Psoas muscle (tissue), 8 donors: ENCODE measurements around the gene SP3. TPM values are rescaled to one million over a fixed set of nuclear protein-coding genes. Genes with fewer than 3 reads are reported as not detected.

Experiments used
- ATAC-seq, 4 donors: fragments of 200-7000 bp; cut with Tn5 transposase; one replicate each; pipeline ENCODE4 v1.9.1; 2020; ENCODE audit warnings: moderate library complexity in 3 of 4, mild to moderate bottlenecking in 2 of 4
- DNase-seq, 2 donors: peaks; one replicate each; pipeline ENCODE4 v3.0.0-alpha.2; 2020
- H3K27ac ChIP-seq: fragments of 200-600 bp; one replicate; pipeline ENCODE4 v1.8.0; 2022
- H3K27me3 ChIP-seq, 3 donors: fragments of 200-600 bp in 1 of 3; one replicate each; pipeline versions ENCODE4 v1.6.1 to v1.8.0; 2013 to 2022; ENCODE audit warnings: low read length in 2 of 3, mild to moderate bottlenecking in 2 of 3, moderate library complexity in 1 of 3; ENCODE audit not compliant: insufficient read depth in 3 of 3
- H3K36me3 ChIP-seq, 2 donors: fragments of 200-600 bp in 1 of 2; one replicate each; pipeline versions ENCODE4 v1.6.1 to v1.8.0; 2013 to 2022; ENCODE audit warnings: low read depth in 1 of 2, mild to moderate bottlenecking in 1 of 2, moderate library complexity in 1 of 2; ENCODE audit not compliant: insufficient read depth in 1 of 2
- H3K4me1 ChIP-seq: fragments of 200-600 bp; one replicate; pipeline ENCODE4 v1.8.0; 2022
- H3K4me3 ChIP-seq: fragments of 200-600 bp; one replicate; pipeline ENCODE4 v1.8.0; 2022; ENCODE audit warnings: mild to moderate bottlenecking
- H3K9me3 ChIP-seq: fragments of 200-600 bp; one replicate; pipeline ENCODE4 v1.8.0; 2022
- WGBS, 3 donors: extraction: QIAGEN DNeasy Blood & Tissue Kit; methylation state at CpG; one replicate each; pipeline versions ENCODE4 v1.1.6 to v1.1.7; 2013; 5-methylcytosine and 5-hydroxymethylcytosine counted together
- intact Hi-C, 2 donors: fragments of 100-400 bp; cut with DNase I; formaldehyde crosslinking; loops; one replicate each; pipeline versions ENCODE4 v1.11.0 to v1.14.2; 2022
- polyA plus RNA-seq, 3 donors: library from polyadenylated mRNA; stranded (reverse); fragments of 200-250 nt; gene quantifications; one replicate each; pipeline ENCODE4 v1.2.3, GENCODE V29; 2013
- total RNA-seq, 4 donors: library from RNA; stranded (reverse); fragmentation: NEBNext Ultra II Directional in 2 of 4; extraction: Animal tissue kit (Norgen Biotek cat#: 25700) in 2 of 4; gene quantifications; one replicate each; pipeline versions ENCODE4 v1.2.1 to v1.2.4, GENCODE V29; 2021 to 2023
- TF ChIP-seq, protein P1 (sequence below): fragments of 200-600 bp; IDR thresholded peaks from one replicate; pipeline ENCODE4 v1.8.0; 2022; ENCODE audit warnings: antibody characterized with exemption
- donor health status: healthy with polysubstance abuse.
- donor health status: DM: no; HTN: no; CAD: no; lungs with moderate emphysema.
- donor health status: Bipolar disorder and iron deficiency.
- donor health status: healthy.
- donor health status: DM: yes; HTN: yes; CAD: no.
- donor health status: DM: no; HTN: no; CAD: no.
- donor health status: DM: no; HTN: no; CAD: no.
- donor health status: DM: yes; HTN: yes; CAD: no.

The SP3 gene
- total and polyA plus RNA-seq, 7 donors, result 13.9 to 52.0 (median 38.2) TPM

DNA sequence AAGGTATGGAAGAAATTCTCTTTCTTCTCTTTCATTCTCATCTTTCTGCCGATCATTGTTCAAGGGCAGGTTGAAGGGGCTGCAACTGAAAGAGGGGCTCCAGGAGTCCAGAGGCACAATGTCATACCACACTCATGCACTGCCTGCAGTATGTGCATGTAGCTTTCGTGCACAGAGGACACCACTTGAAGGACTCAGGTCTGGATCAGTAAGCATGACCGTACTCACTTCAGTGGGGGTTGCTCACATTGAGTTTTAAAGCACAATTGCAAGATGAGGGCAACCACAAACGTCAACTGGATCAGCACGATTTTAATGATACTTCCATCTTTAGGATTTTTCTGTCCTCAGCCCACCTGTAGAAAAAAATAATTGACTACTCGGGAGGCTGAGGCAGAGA lies 84.6 kb downstream of the SP3 start:
- DNase-seq (no peak), ATAC-seq (no peak)
- no peaks in the 10 kb centered on the region for H3K36me3 ChIP-seq
- no peaks in the 10 kb centered on the region for H3K9me3 ChIP-seq
- no peaks in the 10 kb centered on the region for H3K27me3 ChIP-seq
- TF ChIP-seq, protein P1, sequence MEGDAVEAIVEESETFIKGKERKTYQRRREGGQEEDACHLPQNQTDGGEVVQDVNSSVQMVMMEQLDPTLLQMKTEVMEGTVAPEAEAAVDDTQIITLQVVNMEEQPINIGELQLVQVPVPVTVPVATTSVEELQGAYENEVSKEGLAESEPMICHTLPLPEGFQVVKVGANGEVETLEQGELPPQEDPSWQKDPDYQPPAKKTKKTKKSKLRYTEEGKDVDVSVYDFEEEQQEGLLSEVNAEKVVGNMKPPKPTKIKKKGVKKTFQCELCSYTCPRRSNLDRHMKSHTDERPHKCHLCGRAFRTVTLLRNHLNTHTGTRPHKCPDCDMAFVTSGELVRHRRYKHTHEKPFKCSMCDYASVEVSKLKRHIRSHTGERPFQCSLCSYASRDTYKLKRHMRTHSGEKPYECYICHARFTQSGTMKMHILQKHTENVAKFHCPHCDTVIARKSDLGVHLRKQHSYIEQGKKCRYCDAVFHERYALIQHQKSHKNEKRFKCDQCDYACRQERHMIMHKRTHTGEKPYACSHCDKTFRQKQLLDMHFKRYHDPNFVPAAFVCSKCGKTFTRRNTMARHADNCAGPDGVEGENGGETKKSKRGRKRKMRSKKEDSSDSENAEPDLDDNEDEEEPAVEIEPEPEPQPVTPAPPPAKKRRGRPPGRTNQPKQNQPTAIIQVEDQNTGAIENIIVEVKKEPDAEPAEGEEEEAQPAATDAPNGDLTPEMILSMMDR, result no peak
- H3K27ac ChIP-seq, result no peak overlapping the region
- no peak overlapping the region for H3K4me3 ChIP-seq
- intact Hi-C loops, result loop anchor here in 1 of 2 donors (10.0 kb wide), 3 partner anchors 164 to 464 kb away; no protein-coding TSS in a partner anchor
- peaks cover 6% of the 10 kb centered on the region for H3K4me1 ChIP-seq
- WGBS, 3 donors, result 90 to 93% (median 92%) methylated on average over 6 of the region's 6 CpGs

DNA sequence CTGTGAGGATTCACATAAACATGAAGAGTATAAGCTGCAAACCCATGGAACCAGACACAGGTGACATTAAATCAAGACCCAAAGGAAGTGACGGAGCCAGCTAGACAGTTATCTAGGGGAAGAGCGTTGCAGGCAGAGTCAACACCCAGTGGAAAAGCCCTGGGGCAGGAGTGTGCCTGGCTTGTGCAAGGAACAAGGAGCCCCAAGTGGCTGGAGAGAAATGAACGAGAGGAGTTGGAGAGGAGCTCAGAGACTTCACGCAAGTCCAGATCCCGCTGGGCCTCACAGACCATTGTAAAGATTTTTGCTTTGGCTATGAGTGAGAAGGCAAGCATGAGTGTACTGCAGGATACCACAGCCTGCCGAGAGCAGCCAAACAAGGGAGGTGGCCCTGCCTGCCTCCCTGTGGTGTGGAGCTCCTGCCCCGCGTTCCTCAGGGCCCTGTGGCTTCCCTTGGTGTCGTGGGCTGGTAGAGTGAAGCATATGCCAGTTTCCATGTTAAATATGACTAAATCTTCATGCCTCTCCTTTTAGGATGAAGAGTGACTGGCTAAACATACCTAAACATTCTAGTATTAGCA lies 88.2 kb downstream of the SP3 start:
- ATAC-seq (no peak), DNase-seq (no peak)
- 88 to 95% (median 93%) methylated on average over 9 of the region's 9 CpGs for WGBS, 3 donors
- Histone ChIP-seq H3K27me3 (no peaks in the 10 kb centered on the region), H3K9me3 (no peaks in the 10 kb centered on the region), H3K4me1 (no peaks in the 10 kb centered on the region), H3K27ac (no peak overlapping the region), H3K36me3 (no peaks in the 10 kb centered on the region), H3K4me3 (no peak overlapping the region)
- intact Hi-C loops, result no loop called here
- TF ChIP-seq, protein P1, result no peak

DNA sequence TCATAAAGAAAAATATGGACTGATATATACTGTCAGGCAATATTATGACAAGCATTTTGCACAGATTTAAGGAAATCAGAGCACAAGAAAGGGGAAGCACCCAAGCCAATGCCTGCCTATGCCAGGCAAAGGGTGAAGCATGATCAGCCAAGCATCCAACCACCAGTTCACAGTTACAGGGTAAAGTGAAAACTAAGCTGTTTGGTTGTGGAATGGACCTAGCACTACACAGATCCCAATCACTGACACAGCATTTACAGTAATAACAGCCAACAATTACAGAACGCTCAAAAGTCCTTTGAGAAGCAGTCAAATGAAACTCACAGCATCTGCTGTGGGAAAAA lies 90.3 kb downstream of the SP3 start:
- 76 to 93% (median 81%) methylated on average over 1 of the region's 1 CpG for WGBS, 3 donors
- Histone ChIP-seq H3K4me1 (no peaks in the 10 kb centered on the region), H3K4me3 (no peak overlapping the region), H3K9me3 (no peaks in the 10 kb centered on the region), H3K36me3 (no peaks in the 10 kb centered on the region), H3K27me3 (no peaks in the 10 kb centered on the region), H3K27ac (no peak overlapping the region)
- intact Hi-C loops, result no loop called here
- ATAC-seq (no peak), DNase-seq (no peak)
- TF ChIP-seq, protein P1, result no peak

DNA sequence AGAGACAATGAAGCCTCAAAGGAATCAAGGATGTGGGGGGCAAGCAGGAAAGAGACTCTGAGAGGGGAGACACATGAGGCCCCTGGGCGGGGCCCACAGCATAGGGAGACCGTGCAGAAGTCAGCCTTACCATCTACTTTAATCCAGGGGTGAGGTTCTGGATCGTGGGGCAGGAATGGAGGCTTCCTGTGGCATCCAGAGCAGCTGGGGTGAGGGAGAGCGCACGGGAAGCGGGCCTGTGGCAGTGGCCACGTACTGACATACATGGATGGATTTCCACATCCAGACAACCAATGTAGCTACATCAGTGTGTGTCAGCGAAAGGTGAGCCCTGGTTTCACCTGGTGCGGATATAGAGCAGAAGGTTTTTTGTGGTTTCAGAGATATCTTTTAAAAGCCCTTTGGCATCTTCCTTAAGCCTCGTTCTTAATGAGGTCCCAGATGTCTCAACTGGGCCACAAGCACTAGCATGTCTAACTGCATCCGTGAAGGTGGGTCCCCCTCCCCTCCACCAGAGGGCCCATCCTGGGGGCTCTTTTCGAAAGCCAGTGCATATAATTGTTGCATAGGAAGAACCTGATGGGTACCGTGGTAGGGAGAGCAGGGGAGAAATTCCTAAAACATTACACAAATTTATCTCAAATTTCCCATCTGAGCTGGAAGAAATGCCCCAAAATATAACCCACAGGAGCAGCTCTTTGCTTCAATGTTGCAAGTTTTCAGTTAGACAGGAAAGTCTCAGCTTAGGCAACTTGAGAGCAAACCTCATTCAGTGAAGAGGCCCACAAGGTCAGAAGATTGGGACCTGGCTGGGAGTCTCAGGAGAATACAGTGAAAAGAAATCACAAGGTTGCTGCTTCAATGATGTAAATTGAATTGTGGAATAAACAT lies 90.9 kb downstream of the SP3 start:
- ATAC-seq, result no peak
- intact Hi-C loops, result no loop called here
- no peaks in the 10 kb centered on the region for H3K4me1 ChIP-seq
- no peak for DNase-seq
- no peaks in the 10 kb centered on the region for H3K27me3 ChIP-seq
- no peaks in the 10 kb centered on the region for H3K9me3 ChIP-seq
- no peaks in the 10 kb centered on the region for H3K36me3 ChIP-seq
- TF ChIP-seq, protein P1, result no peak
- WGBS, 3 donors, result 71 to 79% (median 78%) methylated on average over 13 of the region's 13 CpGs
- no peak overlapping the region for H3K4me3 ChIP-seq
- no peak overlapping the region for H3K27ac ChIP-seq
